HEK293T (cell line): ENCODE data around the gene MUC20.

ENCODE experiments used
- ARNT ChIP-seq: fragments of 450-650 bp; IDR thresholded peaks from 2 replicates; pipeline ENCODE4 v1.6.1; 2017; ENCODE audit warnings: mild to moderate bottlenecking
- BHLHE40 ChIP-seq: fragments of 450-650 bp; IDR thresholded peaks from 2 replicates; pipeline ENCODE4 v1.6.1; 2016; ENCODE audit warnings: mild to moderate bottlenecking, moderate library complexity, borderline replicate concordance
- FOXA1 ChIP-seq: fragments of 450-650 bp; IDR thresholded peaks from 2 replicates; pipeline ENCODE4 v1.6.1; 2016; ENCODE audit warnings: mild to moderate bottlenecking
- FOXK2 ChIP-seq: fragments of 450-650 bp; IDR thresholded peaks from 2 replicates; pipeline ENCODE4 v1.6.1; 2016; ENCODE audit warnings: mild to moderate bottlenecking
- FOXM1 ChIP-seq: fragments of 450-650 bp; IDR thresholded peaks from 2 replicates; pipeline ENCODE4 v1.6.1; 2017; ENCODE audit warnings: mild to moderate bottlenecking, borderline replicate concordance
- HDGF ChIP-seq: fragments of 450-650 bp; IDR thresholded peaks from 2 replicates; pipeline ENCODE4 v1.6.1; 2017; ENCODE audit warnings: antibody characterized with exemption, borderline replicate concordance
- NFRKB ChIP-seq: fragments of 450-650 bp; IDR thresholded peaks from 2 replicates; pipeline ENCODE4 v1.6.1; 2016; ENCODE audit warnings: mild to moderate bottlenecking, moderate library complexity
- PKNOX1 ChIP-seq: fragments of 450-650 bp; IDR thresholded peaks from 2 replicates; pipeline ENCODE4 v1.6.1; 2016
- SP1 ChIP-seq: fragments of 450-650 bp; IDR thresholded peaks from 2 replicates; pipeline ENCODE4 v1.6.1; 2017
- SUZ12 ChIP-seq: fragments of 450-650 bp; IDR thresholded peaks from 2 replicates; pipeline ENCODE4 v1.6.1; 2016; ENCODE audit warnings: mild to moderate bottlenecking
- TARDBP ChIP-seq: fragments of 450-650 bp; IDR thresholded peaks from 2 replicates; pipeline ENCODE4 v1.6.1; 2016

- TF ChIP-seq FOXM1 (no peak), HDGF (no peak), TARDBP (no peak), NFRKB (no peak), FOXA1 (no peak), FOXK2 (no peak), SP1 (no peak), SUZ12 (no peak), BHLHE40 (no peak), PKNOX1 (no peak), ARNT (no peak)
Measured at GRCh38 chr3:195731356-195731905, 10.7 kb downstream of the MUC20 start.
